VCaP (cell line): ENCODE data around the gene CD74.

Experiments used
- H3K27ac ChIP-seq: fragments of 450-650 bp; 2 replicates; pipeline ENCODE4 v1.5.1; 2017
- TF ChIP-seq, protein P1 (sequence below): fragments of 450-650 bp; conservative IDR thresholded peaks from 2 replicates; pipeline ENCODE4 v1.5.1; 2017; ENCODE audit warnings: mild to moderate bottlenecking, moderate library complexity

CD74 gene

GRCh38 chr5:150447188-150447587, 34.5 kb upstream of the CD74 start:
- H3K27ac ChIP-seq, result peak overlapping the region; percentile 94; the same call in 1 of the 2 replicates
- TF ChIP-seq, protein P1, sequence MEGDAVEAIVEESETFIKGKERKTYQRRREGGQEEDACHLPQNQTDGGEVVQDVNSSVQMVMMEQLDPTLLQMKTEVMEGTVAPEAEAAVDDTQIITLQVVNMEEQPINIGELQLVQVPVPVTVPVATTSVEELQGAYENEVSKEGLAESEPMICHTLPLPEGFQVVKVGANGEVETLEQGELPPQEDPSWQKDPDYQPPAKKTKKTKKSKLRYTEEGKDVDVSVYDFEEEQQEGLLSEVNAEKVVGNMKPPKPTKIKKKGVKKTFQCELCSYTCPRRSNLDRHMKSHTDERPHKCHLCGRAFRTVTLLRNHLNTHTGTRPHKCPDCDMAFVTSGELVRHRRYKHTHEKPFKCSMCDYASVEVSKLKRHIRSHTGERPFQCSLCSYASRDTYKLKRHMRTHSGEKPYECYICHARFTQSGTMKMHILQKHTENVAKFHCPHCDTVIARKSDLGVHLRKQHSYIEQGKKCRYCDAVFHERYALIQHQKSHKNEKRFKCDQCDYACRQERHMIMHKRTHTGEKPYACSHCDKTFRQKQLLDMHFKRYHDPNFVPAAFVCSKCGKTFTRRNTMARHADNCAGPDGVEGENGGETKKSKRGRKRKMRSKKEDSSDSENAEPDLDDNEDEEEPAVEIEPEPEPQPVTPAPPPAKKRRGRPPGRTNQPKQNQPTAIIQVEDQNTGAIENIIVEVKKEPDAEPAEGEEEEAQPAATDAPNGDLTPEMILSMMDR, result no peak

DNA sequence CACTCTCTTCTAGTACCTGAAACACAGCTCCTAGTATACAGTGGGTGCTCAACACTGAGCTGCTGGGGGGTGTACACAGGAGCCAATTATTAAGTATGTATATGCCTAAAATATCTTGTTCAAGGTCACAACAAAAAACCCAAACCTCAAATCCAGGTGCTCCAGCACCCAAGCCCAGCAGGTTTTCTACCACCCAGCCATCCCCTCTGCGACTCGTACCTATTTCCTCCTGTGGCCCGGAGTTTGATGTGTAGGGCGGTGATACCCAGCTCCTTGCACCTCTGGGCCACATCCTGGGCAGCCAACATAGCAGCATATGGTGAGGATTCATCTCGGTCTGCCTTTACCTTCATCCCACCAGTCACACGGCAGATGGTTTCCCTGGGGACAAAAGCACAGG, 33.9 kb upstream of the CD74 start:
- no peak overlapping the region for H3K27ac ChIP-seq
- TF ChIP-seq, protein P1, result no peak

GRCh38 chr5:150446088-150446487, 33.4 kb upstream of the CD74 start:
- H3K27ac ChIP-seq, result no peak overlapping the region
- TF ChIP-seq, protein P1, result no peak

- no peak overlapping the region for H3K27ac ChIP-seq
- TF ChIP-seq, protein P1, result no peak
These were observed 32.1 kb upstream of the CD74 start for GRCh38 chr5:150444770-150445169.

GRCh38 chr5:150443242-150444075, 30.7 kb upstream of the CD74 start:
- no peak overlapping the region for H3K27ac ChIP-seq
- TF ChIP-seq, protein P1, result no peak

DNA sequence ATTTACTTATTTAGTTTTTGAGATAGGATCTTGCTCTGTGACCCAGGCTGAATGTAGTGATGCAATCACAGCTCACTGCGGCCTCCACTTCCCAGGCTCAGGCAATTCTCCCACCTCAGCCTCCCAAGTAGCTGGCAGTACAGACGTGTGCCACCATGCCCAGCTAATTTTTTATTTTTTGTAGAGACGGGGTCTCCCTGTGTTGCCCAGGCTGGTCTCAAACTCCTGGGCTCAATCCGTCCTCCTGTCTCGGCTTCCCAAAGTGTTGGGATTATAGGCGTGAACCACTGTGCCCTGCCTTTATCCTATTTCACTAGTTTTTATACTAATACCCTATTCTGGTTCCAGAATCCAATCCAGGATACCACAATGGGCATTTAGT, 30.0 kb upstream of the CD74 start:
- TF ChIP-seq, protein P1, result no peak
- H3K27ac ChIP-seq, result no peak overlapping the region

DNA sequence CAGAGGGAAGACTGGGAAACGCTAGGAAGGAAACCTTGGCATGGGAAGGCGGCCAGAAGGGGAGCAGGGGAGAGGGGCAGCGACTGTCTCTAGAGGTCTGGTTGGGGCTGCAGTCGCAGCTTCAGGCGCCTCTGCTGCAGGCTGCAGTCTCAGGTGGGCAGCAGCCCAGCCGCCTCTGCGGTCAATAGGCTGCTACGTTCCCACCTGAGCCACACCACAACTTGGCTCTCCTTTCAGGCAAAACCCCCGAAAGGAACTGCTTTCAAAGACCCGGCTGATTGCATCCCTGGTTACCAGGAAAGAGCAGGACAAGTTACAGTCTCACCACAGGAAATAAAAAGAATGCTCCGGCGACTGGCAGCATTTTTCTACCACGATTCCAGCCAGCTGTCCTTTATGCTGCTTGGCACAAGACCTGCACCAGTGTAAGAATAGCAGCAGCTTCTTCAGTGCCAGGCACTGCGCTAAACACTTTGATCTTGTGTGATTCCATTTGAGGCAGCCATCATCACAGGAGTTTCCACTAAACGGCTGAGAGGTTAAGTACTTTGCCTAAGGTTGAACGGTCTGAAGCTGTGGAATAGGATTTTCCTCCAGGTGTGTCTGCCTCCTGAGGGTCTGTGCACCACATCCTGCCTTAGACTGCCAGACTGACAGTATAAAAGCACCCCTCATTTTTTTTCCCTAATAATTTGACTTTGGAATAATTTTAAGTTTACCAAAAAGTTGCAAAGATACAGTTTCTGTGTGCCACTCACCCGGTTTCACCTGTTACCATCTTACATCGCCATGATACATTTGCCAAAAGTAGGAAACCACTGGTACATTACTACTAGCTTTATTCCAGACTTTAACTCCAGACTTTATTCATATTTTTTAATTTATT, 29.3 kb upstream of the CD74 start:
- TF ChIP-seq, protein P1, result no peak
- no peak overlapping the region for H3K27ac ChIP-seq
